K562 (cell line): Measurements from ENCODE around the gene OST4. TPM values are rescaled to one million over a fixed set of nuclear protein-coding genes. Genes with fewer than 3 reads are reported as not detected.

Experiments
- ILF3 ChIP-seq: fragments of 450-650 bp; IDR thresholded peaks from 2 replicates; pipeline ENCODE4 v1.6.1; 2018; ENCODE audit warnings: antibody characterized with exemption, mild to moderate bottlenecking, moderate library complexity, borderline replicate concordance
- PBX2 ChIP-seq, 2 experiments: IDR thresholded peaks in 1 of 2; conservative IDR thresholded peaks in 1 of 2; 2 replicates each; pipeline ENCODE4 v1.6.1; 2016; ENCODE audit warnings: low read depth in 2 of 2, mild to moderate bottlenecking in 1 of 2, missing compliant biosample characterization in 1 of 2, missing genetic modification characterization in 1 of 2, moderate library complexity in 1 of 2
- RBM22 ChIP-seq: fragments of 200-400 bp; formaldehyde crosslinking; IDR thresholded peaks from 2 replicates; pipeline ENCODE4 v1.6.1; 2018; ENCODE audit warnings: low read length, low read depth; ENCODE audit not compliant: poor library complexity, severe bottlenecking
- ZNF165 ChIP-seq: fragments of 250-450 bp; sonication (Bioruptor Pico); IDR thresholded peaks from 2 replicates; pipeline ENCODE4 v1.4.0; 2020; ENCODE audit warnings: borderline replicate concordance
- ZNF408 ChIP-seq: fragments of 250-450 bp; sonication (Bioruptor Pico); IDR thresholded peaks from 2 replicates; pipeline ENCODE4 v1.4.0; 2020; ENCODE audit warnings: low read depth, mild to moderate bottlenecking, moderate library complexity
- polyA plus RNA-seq, 8 experiments: library from polyadenylated mRNA; depleted of rRNA in 4 of 8; stranded (reverse) in 5 of 8; unstranded in 3 of 8; fragments of >200 nt; fragmentation: Nextera tagmentation in 2 of 8; fragmentation: Illumina TruSeq in 1 of 8; extraction: Ambion mirVana in 2 of 8; extraction: Trizol in 1 of 8; gene quantifications; 2 replicates each; pipeline versions ENCODE4 v1.2.1 to v1.2.3, GENCODE V29; 2011 to 2014; ENCODE audit warnings: inconsistent platforms in 1 of 8, missing spikeins in 1 of 8
- total RNA-seq, 7 experiments: library from RNA; depleted of rRNA in 6 of 7; stranded (reverse); fragments of >200 nt in 6 of 7; fragmentation: Illumina TruSeq in 2 of 7; extraction: Trizol in 2 of 7; gene quantifications; 2 replicates each; pipeline versions ENCODE4 v1.2.1 to v1.2.3, GENCODE V29; 2011 to 2021; ENCODE audit warnings: low replicate concordance in 1 of 7
- TF ChIP-seq, protein P1 (sequence below): fragments of 450-650 bp; IDR thresholded peaks from 2 replicates; pipeline ENCODE4 v1.6.1; 2016; ENCODE audit warnings: missing biosample characterization, missing genetic modification characterization
- TF ChIP-seq, protein P2 (sequence below): sonication (generic); formaldehyde crosslinking; IDR thresholded peaks from 2 replicates; pipeline ENCODE4 v1.8.0; 2022; ENCODE audit warnings: mild to moderate bottlenecking, missing genetic modification reagents
- TF ChIP-seq, protein P3 (sequence below): fragments of 450-650 bp; formaldehyde crosslinking; IDR thresholded peaks from 2 replicates; pipeline ENCODE4 v1.4.0; 2020; ENCODE audit warnings: mild to moderate bottlenecking
- TF ChIP-seq, protein P4 (sequence below): fragments of 250-450 bp; sonication (Bioruptor Pico); IDR thresholded peaks from 2 replicates; pipeline ENCODE4 v1.4.0; 2020; ENCODE audit warnings: mild to moderate bottlenecking, moderate library complexity

OST4 gene
- total and polyA plus RNA-seq, 9 of the 15 experiments (the other 6 are each of a cell fraction or from before 2014, with no cell fraction given): 186 to 1,155 (median 355) TPM

DNA sequence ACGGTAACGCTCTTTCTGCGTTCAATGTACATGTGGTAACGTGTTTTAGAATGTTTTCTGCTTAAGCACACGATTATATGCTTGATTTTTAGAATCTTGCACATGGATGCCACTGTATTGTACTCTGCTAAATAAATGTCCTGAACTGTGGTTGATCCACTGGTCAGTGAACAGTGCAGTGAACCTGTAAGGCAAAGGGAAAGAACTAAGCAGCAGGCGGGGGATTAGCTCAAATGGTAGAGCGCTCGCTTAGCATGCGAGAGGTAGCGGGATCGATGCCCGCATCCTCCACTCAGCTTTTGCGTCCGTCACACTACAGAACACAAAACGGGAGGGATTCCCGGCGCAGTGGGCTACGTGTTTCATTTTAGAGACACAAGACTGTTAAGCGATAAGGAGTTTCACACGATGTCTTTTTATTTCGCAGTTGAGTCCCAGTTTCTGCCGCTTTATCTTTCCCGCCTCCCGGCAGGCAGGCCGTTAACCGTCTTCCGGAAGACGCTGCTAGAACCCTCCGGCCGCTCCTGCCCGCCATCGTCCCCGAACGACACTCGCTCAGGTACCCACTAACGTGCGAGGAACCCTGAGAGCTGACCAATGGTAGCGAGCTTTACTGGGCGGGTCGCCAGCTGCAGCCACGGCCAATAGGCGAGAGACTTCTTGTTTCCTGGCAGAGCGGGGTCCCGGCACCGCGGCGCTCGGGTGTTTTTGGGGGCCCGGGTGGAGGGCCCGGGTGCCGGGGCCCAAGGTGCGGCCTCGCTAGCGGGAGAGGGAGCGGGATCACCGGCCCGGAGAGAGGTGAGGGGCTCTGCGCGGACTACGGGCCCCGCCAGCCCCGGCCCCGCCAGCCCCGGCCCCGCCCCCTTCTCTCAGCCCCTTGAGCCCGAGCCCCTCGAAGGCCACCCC is 20.2 kb downstream of the OST4 start, which contains the start of gene AGBL5 (continued):
- TF ChIP-seq, protein P1, sequence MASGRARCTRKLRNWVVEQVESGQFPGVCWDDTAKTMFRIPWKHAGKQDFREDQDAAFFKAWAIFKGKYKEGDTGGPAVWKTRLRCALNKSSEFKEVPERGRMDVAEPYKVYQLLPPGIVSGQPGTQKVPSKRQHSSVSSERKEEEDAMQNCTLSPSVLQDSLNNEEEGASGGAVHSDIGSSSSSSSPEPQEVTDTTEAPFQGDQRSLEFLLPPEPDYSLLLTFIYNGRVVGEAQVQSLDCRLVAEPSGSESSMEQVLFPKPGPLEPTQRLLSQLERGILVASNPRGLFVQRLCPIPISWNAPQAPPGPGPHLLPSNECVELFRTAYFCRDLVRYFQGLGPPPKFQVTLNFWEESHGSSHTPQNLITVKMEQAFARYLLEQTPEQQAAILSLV (tag): no peak
- no peak for TF ChIP-seq ZNF408 (CRISPR knock-in tag)
- TF ChIP-seq, protein P2, sequence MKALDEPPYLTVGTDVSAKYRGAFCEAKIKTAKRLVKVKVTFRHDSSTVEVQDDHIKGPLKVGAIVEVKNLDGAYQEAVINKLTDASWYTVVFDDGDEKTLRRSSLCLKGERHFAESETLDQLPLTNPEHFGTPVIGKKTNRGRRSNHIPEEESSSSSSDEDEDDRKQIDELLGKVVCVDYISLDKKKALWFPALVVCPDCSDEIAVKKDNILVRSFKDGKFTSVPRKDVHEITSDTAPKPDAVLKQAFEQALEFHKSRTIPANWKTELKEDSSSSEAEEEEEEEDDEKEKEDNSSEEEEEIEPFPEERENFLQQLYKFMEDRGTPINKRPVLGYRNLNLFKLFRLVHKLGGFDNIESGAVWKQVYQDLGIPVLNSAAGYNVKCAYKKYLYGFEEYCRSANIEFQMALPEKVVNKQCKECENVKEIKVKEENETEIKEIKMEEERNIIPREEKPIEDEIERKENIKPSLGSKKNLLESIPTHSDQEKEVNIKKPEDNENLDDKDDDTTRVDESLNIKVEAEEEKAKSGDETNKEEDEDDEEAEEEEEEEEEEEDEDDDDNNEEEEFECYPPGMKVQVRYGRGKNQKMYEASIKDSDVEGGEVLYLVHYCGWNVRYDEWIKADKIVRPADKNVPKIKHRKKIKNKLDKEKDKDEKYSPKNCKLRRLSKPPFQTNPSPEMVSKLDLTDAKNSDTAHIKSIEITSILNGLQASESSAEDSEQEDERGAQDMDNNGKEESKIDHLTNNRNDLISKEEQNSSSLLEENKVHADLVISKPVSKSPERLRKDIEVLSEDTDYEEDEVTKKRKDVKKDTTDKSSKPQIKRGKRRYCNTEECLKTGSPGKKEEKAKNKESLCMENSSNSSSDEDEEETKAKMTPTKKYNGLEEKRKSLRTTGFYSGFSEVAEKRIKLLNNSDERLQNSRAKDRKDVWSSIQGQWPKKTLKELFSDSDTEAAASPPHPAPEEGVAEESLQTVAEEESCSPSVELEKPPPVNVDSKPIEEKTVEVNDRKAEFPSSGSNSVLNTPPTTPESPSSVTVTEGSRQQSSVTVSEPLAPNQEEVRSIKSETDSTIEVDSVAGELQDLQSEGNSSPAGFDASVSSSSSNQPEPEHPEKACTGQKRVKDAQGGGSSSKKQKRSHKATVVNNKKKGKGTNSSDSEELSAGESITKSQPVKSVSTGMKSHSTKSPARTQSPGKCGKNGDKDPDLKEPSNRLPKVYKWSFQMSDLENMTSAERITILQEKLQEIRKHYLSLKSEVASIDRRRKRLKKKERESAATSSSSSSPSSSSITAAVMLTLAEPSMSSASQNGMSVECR: 0 out of 2 replicates have a peak, but pooled peaks have one; percentile 43
- TF ChIP-seq ILF3: no peak; the same call in 1 of the 2 replicates
- TF ChIP-seq, protein P3, sequence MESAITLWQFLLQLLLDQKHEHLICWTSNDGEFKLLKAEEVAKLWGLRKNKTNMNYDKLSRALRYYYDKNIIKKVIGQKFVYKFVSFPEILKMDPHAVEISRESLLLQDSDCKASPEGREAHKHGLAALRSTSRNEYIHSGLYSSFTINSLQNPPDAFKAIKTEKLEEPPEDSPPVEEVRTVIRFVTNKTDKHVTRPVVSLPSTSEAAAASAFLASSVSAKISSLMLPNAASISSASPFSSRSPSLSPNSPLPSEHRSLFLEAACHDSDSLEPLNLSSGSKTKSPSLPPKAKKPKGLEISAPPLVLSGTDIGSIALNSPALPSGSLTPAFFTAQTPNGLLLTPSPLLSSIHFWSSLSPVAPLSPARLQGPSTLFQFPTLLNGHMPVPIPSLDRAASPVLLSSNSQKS (CRISPR knock-in tag): no peak
- no peak for TF ChIP-seq PBX2 (CRISPR knock-in tag; IDR thresholded peaks at IDR 0.05; ENCODE audit: low read depth)
- TF ChIP-seq PBX2 (tag; conservative IDR thresholded peaks at IDR 0.05; ENCODE audit: low read depth): 0 out of 2 replicates have a peak, but pooled peaks have one; percentile 10
- TF ChIP-seq, protein P4, sequence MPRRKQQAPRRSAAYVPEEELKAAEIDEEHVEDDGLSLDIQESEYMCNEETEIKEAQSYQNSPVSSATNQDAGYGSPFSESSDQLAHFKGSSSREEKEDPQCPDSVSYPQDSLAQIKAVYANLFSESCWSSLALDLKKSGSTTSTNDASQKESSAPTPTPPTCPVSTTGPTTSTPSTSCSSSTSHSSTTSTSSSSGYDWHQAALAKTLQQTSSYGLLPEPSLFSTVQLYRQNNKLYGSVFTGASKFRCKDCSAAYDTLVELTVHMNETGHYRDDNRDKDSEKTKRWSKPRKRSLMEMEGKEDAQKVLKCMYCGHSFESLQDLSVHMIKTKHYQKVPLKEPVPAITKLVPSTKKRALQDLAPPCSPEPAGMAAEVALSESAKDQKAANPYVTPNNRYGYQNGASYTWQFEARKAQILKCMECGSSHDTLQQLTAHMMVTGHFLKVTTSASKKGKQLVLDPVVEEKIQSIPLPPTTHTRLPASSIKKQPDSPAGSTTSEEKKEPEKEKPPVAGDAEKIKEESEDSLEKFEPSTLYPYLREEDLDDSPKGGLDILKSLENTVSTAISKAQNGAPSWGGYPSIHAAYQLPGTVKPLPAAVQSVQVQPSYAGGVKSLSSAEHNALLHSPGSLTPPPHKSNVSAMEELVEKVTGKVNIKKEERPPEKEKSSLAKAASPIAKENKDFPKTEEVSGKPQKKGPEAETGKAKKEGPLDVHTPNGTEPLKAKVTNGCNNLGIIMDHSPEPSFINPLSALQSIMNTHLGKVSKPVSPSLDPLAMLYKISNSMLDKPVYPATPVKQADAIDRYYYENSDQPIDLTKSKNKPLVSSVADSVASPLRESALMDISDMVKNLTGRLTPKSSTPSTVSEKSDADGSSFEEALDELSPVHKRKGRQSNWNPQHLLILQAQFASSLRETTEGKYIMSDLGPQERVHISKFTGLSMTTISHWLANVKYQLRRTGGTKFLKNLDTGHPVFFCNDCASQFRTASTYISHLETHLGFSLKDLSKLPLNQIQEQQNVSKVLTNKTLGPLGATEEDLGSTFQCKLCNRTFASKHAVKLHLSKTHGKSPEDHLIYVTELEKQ (CRISPR knock-in tag): no peak
- TF ChIP-seq ZNF165: no peak
- TF ChIP-seq RBM22: peak; percentile 28
